ENCODE data around the gene ZNF280D. TPM values are rescaled to one million over a fixed set of nuclear protein-coding genes. Genes with fewer than 3 reads are reported as not detected.

The ZNF280D gene
- total and polyA plus RNA-seq, 3 donors from 2014 or later, result 12.6 to 50.2 (median 48.6) TPM

- intact Hi-C loops (cut with DNase I; ENCODE audit: low total_unique reads), result no loop called here
- 74 to 81% methylated on average over 4 of the region's 4 CpGs for WGBS, 2 donors
Measured at GRCh38 chr15:56739474-56739873, 6.2 kb upstream of the ZNF280D start.

GRCh38 chr15:56737791-56738190, 4.5 kb upstream of the ZNF280D start:
- Histone ChIP-seq H3K4me3 (no peak overlapping the region), H3K27ac (no peak overlapping the region), H3K36me3 (ENCODE audit: low read depth, missing control alignments) (no peaks in the 10 kb centered on the region), H3K27me3 (no peaks in the 10 kb centered on the region), H3K9me3 (no peaks in the 10 kb centered on the region), H3K4me1 (peaks cover 5% of the 10 kb centered on the region)
- DNase-seq, result no peak
- WGBS, 2 donors, result 68 to 77% methylated on average over 1 of the region's 1 CpG
- intact Hi-C loops (cut with DNase I; ENCODE audit: low total_unique reads), result no loop called here
- no peak for TF ChIP-seq CTCF (IDR thresholded peaks at IDR 0.05)

More at GRCh38 chr15:56739474-56739873, 6.2 kb upstream of the ZNF280D start:
- DNase-seq, result no peak
- H3K9me3 ChIP-seq, result no peaks in the 10 kb centered on the region
- no peak overlapping the region for H3K4me3 ChIP-seq
- TF ChIP-seq CTCF (IDR thresholded peaks at IDR 0.05) (no peak), POLR2A (IDR thresholded peaks at IDR 0.05) (no peak)
- H3K4me1 ChIP-seq, result peaks cover 5% of the 10 kb centered on the region
- no peak overlapping the region for H3K27ac ChIP-seq
- no peaks in the 10 kb centered on the region for H3K27me3 ChIP-seq
- H3K36me3 ChIP-seq (ENCODE audit: low read depth, missing control alignments), result no peaks in the 10 kb centered on the region

GRCh38 chr15:56736881-56737707, 3.8 kb upstream of the ZNF280D start:
- no peak overlapping the region for H3K27ac ChIP-seq
- intact Hi-C loops (cut with DNase I; ENCODE audit: low total_unique reads), result no loop called here
- H3K4me1 ChIP-seq, result peaks cover 5% of the 10 kb centered on the region
- no peak overlapping the region for H3K4me3 ChIP-seq
- H3K9me3 ChIP-seq, result no peaks in the 10 kb centered on the region
- 70 to 75% methylated on average over 5 of the region's 5 CpGs for WGBS, 2 donors
- no peak for DNase-seq
- no peaks in the 10 kb centered on the region for H3K27me3 ChIP-seq
- TF ChIP-seq POLR2A (IDR thresholded peaks at IDR 0.05), result no peak
- no peak for TF ChIP-seq CTCF (IDR thresholded peaks at IDR 0.05)
- H3K36me3 ChIP-seq (ENCODE audit: low read depth, missing control alignments), result no peaks in the 10 kb centered on the region

- no peak for TF ChIP-seq POLR2A (IDR thresholded peaks at IDR 0.05)
- TF ChIP-seq CTCF (IDR thresholded peaks at IDR 0.05), result no peak
- DNase-seq, result no peak
- H3K9me3 ChIP-seq, result no peaks in the 10 kb centered on the region
- 64 to 70% methylated on average over 6 of the region's 6 CpGs for WGBS, 2 donors
- no peak overlapping the region for H3K27ac ChIP-seq
- no peak overlapping the region for H3K4me3 ChIP-seq
- no peaks in the 10 kb centered on the region for H3K36me3 ChIP-seq (ENCODE audit: low read depth, missing control alignments)
- H3K27me3 ChIP-seq, result no peaks in the 10 kb centered on the region
- H3K4me1 ChIP-seq, result peaks cover 5% of the 10 kb centered on the region
- intact Hi-C loops (cut with DNase I; ENCODE audit: low total_unique reads), result no loop called here
Measured at GRCh38 chr15:56736308-56736707, 3.0 kb upstream of the ZNF280D start.

GRCh38 chr15:56735589-56735988, 2.3 kb upstream of the ZNF280D start:
- H3K9me3 ChIP-seq, result no peaks in the 10 kb centered on the region
- TF ChIP-seq POLR2A (IDR thresholded peaks at IDR 0.05), result no peak
- TF ChIP-seq CTCF (IDR thresholded peaks at IDR 0.05), result no peak
- H3K4me3 ChIP-seq, result no peak overlapping the region
- H3K27me3 ChIP-seq, result no peaks in the 10 kb centered on the region
- H3K27ac ChIP-seq, result no peak overlapping the region
- H3K36me3 ChIP-seq (ENCODE audit: low read depth, missing control alignments), result no peaks in the 10 kb centered on the region
- intact Hi-C loops (cut with DNase I; ENCODE audit: low total_unique reads), result no loop called here
- 53 to 54% methylated on average over 3 of the region's 3 CpGs for WGBS, 2 donors
- no peak for DNase-seq
- H3K4me1 ChIP-seq, result peaks cover 12% of the 10 kb centered on the region
